Activated naive CD8-positive, alpha-beta T cell treated with anti-CD3 and anti-CD28 coated beads, Interleukin-2, amount 10 ng/mL, durations not matched to agents 7 days and 5 days (primary cell): ENCODE data around the gene NUP42. TPM values are rescaled to one million over a fixed set of nuclear protein-coding genes. Genes with fewer than 3 reads are reported as not detected.
A peak's percentile ranks its signal among the peaks of the same experiment; 100 is the strongest.
"Not testable (repeated sequence)": the region's sequence is repeated elsewhere in the genome, so short reads cannot be mapped to it uniquely, and the experiment has no call there.

Experiments
- ATAC-seq: fragments of 150-1000 bp; cut with Tn5 transposase; one replicate; pipeline ENCODE4 v1.10.0; 2021; ENCODE audit warnings: low read depth, moderate library complexity
- POLR2A ChIA-PET: fragments of 350-600 bp; sonication (Branson Sonifier 250); formaldehyde crosslinking; loops from one replicate; lab custom pipeline; 2021; ENCODE audit warnings: antibody characterized with exemption; lab: Charles Lee
- DNase-seq: peaks from one replicate; pipeline ENCODE4 v3.0.0; 2021
- H3K27ac Mint-ChIP-seq: one replicate; pipeline ENCODE4 v1.8.0; 2022; ENCODE audit warnings: mild to moderate bottlenecking, mixed read lengths
- H3K27me3 Mint-ChIP-seq: one replicate; pipeline ENCODE4 v1.8.0; 2022; ENCODE audit warnings: mild to moderate bottlenecking, moderate library complexity, mixed read lengths
- H3K36me3 Mint-ChIP-seq: one replicate; pipeline ENCODE4 v1.8.0; 2021; ENCODE audit warnings: mild to moderate bottlenecking, mixed read lengths
- H3K4me1 Mint-ChIP-seq: one replicate; pipeline ENCODE4 v1.8.0; 2021; ENCODE audit warnings: mixed read lengths
- H3K4me3 Mint-ChIP-seq: one replicate; pipeline ENCODE4 v1.8.0; 2022; ENCODE audit warnings: mild to moderate bottlenecking, moderate library complexity, mixed read lengths
- H3K9me3 Mint-ChIP-seq: one replicate; pipeline ENCODE4 v1.8.0; 2021; ENCODE audit warnings: mixed read lengths
- total RNA-seq, 2 experiments: library from RNA; stranded (reverse); gene quantifications; one replicate each; pipeline ENCODE4 v1.2.3, GENCODE V29; 2021

The NUP42 gene
- total RNA-seq, 2 experiments from 2014 or later, result 39.2 to 43.4 TPM

DNA sequence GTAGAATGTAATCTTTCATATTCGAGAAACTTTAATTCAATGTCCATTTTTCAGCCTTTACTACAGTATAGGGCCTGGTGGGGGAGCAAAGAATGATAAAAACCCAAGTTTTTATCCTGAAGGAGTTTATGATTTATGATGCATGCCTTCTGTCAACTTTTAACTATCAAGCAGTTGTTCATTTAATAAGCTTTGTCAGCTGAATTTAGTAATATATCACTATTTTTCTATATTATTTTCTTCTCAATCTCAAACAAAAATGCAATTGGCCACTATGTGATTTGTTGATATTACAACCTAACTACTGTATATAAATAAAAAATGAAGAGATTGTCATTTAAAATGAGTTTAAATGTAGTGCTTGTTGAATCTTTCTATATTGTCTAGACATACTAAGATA, 2.4 kb downstream of the NUP42 start:
- Mint-ChIP-seq H3K9me3 (no peaks in the 10 kb centered on the region), H3K27me3 (no peaks in the 10 kb centered on the region), H3K4me3 (peak overlapping the region; percentile 60), H3K4me1 (peaks cover 33% of the 10 kb centered on the region), H3K27ac (no peak overlapping the region), H3K36me3 (peaks cover 14% of the 10 kb centered on the region)
- ATAC-seq, result no peak
- no peak for DNase-seq
- POLR2A ChIA-PET, result no interaction called here

DNA sequence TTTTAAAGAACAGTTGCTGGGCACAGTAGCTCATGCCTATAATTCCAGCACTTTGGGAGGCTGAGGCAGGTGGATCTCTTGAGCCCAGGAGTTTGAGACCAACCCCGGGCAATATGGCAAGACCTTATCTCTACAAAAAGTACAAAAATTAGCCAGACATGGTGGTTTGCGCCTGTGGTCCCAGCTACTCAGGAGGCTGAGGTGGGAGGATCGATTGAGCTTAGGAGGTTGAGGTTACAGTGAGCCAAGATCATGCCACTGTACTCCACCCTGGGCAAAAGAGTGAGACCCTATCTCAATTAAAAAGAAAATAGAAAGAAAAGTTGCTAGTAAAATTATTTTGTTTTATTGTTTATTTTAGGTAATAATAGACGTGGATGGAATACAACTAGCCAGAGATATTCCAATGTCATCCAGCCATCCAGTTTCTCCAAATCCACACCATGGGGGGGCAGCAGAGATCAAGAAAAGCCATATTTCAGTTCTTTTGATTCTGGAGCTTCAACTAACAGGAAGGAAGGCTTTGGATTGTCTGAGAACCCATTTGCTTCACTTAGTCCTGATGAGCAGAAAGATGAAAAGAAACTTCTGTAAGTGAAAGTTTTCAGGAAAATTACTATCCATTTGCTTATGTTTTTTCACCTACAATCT, 3.0 kb downstream of the NUP42 start:
- Mint-ChIP-seq H3K4me3 (no peak overlapping the region), H3K9me3 (no peaks in the 10 kb centered on the region), H3K27me3 (no peaks in the 10 kb centered on the region), H3K27ac (no peak overlapping the region), H3K36me3 (peaks cover 15% of the 10 kb centered on the region), H3K4me1 (peaks cover 33% of the 10 kb centered on the region)
- no peak for ATAC-seq
- DNase-seq, result no peak
- POLR2A ChIA-PET, result no interaction called here

DNA sequence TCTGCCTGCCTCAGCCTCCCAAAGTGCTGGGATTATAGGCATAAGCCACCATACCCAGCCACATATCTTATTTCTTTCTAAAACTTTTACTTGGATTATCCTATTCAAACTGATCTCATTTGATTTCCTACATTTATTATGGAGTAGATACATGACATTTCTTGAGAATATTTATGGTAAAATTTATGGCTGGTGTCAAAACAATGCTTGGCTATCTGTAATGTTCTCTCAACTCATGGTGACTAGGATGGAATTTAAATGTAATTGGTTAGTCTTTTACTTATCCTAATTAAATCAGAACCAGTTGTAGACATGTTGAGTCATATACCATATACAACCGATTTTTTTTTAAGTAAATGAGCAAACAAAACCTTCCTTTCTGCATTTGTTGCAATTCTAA, 4.1 kb downstream of the NUP42 start:
- Mint-ChIP-seq H3K4me3 (no peak overlapping the region), H3K36me3 (peaks cover 17% of the 10 kb centered on the region), H3K27ac (no peak overlapping the region), H3K9me3 (no peaks in the 10 kb centered on the region), H3K27me3 (no peaks in the 10 kb centered on the region), H3K4me1 (peaks cover 29% of the 10 kb centered on the region)
- DNase-seq (no peak), ATAC-seq (no peak)
- POLR2A ChIA-PET, result no interaction called here

DNA sequence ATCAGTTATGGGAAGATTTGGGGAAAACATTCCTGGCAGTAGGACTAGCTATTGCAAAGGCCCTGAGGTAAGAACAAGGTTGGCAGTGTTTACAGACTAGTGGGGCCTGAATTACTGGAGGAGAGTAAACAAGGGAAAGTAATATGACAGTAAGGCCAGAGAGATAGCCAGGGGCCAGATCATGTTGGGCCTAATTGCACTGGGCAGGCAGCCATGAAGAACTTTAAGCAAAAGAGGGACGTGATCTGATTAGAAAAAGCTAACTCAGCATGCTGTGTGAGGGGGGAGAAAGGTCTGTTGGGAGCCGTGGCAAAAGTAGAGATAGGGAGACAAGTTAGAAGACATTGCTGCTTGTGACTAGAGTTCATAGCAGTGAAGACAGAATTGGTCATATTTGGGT, 9.2 kb downstream of the NUP42 start:
- POLR2A ChIA-PET, result no interaction called here
- H3K4me1 Mint-ChIP-seq, result peaks cover 2% of the 10 kb centered on the region
- ATAC-seq, result no peak
- no peak for DNase-seq
- no peak overlapping the region for H3K4me3 Mint-ChIP-seq
- H3K36me3 Mint-ChIP-seq, result peaks cover 23% of the 10 kb centered on the region
- H3K9me3 Mint-ChIP-seq, result no peaks in the 10 kb centered on the region
- no peaks in the 10 kb centered on the region for H3K27me3 Mint-ChIP-seq
- H3K27ac Mint-ChIP-seq, result no peak overlapping the region

DNA sequence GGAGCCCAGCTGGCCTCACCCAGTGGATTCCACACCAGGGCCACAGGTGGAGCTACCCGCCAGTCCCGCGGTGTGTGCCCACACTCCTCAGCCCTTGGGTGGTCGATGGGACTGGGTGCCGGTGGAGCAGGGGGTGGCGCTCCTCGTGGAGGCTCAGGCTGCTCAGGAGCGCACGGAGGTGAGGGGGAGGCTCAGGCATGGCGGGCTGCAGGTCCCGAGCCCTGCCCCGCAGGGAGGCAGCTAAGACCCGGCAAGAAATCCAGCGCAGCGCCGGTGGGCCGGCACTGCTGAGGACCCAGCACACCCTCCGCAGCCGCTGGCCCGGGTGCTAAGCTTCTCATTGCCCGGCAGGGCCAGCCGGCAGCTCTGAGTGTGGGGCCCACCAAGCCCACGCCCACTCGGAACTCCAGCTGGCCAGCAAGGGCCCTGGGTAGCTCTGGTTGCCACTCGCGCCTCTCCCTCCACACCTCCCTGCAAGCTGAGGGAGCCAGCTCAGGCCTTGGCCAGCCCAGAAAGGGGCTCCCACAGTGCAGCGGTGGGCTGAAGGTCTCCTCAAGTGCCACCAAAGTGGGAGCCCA, 11.9 kb downstream of the NUP42 start:
- peaks cover 28% of the 10 kb centered on the region for H3K36me3 Mint-ChIP-seq
- H3K4me3 Mint-ChIP-seq, H3K27ac Mint-ChIP-seq, H3K27me3 Mint-ChIP-seq, H3K9me3 Mint-ChIP-seq, POLR2A ChIA-PET, ATAC-seq, DNase-seq, H3K4me1 Mint-ChIP-seq: not testable (repeated sequence)

DNA sequence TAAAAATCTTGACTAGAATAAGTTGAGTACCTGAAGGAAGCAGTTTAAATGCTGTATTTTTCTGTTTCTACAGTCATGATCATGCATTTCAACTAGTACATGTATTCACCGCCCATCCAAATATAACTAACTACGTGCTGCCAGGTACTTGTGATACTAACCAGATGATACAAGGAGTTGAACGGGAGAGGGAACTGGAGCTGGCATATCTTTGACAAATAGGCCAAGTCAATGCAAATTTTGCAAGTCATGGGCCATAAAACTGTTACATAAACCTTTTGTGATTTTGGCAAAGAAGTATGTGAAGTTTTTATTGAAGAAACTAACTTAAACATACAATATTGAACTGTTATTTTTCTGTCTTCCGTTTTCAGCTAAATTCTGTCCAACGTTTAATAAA, 14.5 kb downstream of the NUP42 start:
- POLR2A ChIA-PET, result no interaction called here
- H3K4me1 Mint-ChIP-seq, result no peaks in the 10 kb centered on the region
- ATAC-seq, result no peak
- H3K27ac Mint-ChIP-seq, result no peak overlapping the region
- no peak overlapping the region for H3K4me3 Mint-ChIP-seq
- H3K27me3 Mint-ChIP-seq, result no peaks in the 10 kb centered on the region
- peaks cover 22% of the 10 kb centered on the region for H3K36me3 Mint-ChIP-seq
- H3K9me3 Mint-ChIP-seq, result no peaks in the 10 kb centered on the region
- DNase-seq, result no peak

DNA sequence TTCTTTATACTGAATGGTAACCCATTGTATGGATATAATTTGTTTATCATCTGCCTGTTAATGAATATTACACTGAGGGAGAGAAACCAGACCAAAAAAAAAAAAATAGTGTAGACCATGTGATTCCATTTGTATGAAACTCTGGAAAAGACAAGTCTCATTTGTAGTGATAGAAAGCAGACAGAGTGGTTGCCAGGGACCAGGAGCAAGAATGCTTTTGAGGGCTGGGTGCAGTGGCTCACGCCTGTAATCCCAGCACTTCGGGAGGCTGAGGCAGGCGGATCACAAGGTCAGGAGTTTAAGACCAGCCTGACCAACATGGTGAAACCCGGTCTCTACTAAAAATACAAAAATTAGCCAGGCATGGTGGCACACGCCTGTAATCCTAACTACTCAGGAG, 15.9 kb downstream of the NUP42 start:
- H3K27ac Mint-ChIP-seq, POLR2A ChIA-PET, ATAC-seq, H3K9me3 Mint-ChIP-seq, H3K4me1 Mint-ChIP-seq, H3K27me3 Mint-ChIP-seq, DNase-seq, H3K4me3 Mint-ChIP-seq: not testable (repeated sequence)
- peaks cover 20% of the 10 kb centered on the region for H3K36me3 Mint-ChIP-seq

DNA sequence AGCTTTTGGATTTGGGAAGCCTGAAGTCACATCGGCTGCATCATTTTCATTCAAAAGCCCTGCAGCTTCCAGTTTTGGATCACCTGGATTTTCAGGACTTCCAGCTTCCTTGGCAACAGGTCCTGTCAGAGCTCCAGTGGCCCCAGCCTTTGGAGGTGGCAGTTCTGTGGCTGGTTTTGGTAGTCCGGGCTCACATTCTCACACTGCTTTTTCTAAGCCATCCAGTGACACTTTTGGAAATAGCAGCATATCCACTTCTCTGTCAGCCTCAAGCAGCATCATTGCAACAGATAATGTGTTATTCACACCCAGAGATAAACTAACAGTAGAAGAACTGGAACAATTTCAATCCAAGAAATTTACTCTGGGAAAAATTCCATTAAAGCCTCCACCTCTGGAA, 18.5 kb downstream of the NUP42 start:
- H3K27me3 Mint-ChIP-seq, result peaks cover 5% of the 10 kb centered on the region

DNA sequence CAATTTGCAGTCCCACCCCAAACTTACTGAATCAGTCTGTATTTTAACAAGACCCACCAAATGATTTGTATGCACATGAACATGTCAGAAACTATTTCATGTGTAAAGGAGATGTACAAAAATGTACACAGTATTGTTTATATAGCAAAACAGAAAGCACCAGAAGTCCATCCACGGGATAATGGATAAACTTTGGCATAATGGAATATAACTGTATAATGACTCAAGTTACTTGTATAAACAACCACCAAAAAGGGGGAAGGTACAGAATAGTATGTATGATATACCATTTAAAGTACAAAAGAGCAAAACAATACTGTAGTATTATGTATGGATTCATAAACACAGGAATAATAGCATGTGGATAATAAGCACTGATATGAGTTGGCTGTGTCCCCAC, 22.4 kb downstream of the NUP42 start:
- Mint-ChIP-seq H3K4me1 (peaks cover 6% of the 10 kb centered on the region), H3K4me3 (no peak overlapping the region), H3K36me3 (peaks cover 32% of the 10 kb centered on the region), H3K27me3 (peaks cover 21% of the 10 kb centered on the region), H3K9me3 (no peaks in the 10 kb centered on the region), H3K27ac (no peak overlapping the region)
- DNase-seq (no peak), ATAC-seq (no peak)
- POLR2A ChIA-PET, result no interaction called here

More for the DNA sequence above, 18.5 kb downstream of the NUP42 start:
- peaks cover 36% of the 10 kb centered on the region for H3K36me3 Mint-ChIP-seq
- H3K4me1 Mint-ChIP-seq, result peaks cover under 1% of the 10 kb centered on the region
- H3K4me3 Mint-ChIP-seq, result no peak overlapping the region
- H3K9me3 Mint-ChIP-seq, result no peaks in the 10 kb centered on the region
- no peak for DNase-seq
- POLR2A ChIA-PET, result no interaction called here
- H3K27ac Mint-ChIP-seq, result no peak overlapping the region
- ATAC-seq, result no peak

DNA sequence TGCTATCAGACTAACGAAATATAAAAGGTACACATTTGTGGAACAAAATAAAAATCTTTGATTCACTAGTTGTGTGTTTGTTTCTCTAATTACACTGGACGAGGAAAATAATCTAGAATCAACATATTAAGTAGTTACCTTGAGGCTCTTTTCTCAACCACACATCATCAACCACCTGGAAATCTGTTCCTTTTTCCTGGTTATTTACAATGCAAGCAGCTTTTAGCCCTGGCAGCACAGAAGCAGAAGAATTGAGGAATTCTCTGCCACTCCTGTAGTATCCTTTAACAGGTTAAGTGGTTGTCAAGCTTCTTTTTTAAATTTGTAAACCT, 23.7 kb downstream of the NUP42 start:
- H3K9me3 Mint-ChIP-seq, result no peaks in the 10 kb centered on the region
- peak overlapping the region; percentile 53 for H3K4me3 Mint-ChIP-seq
- ATAC-seq, result no peak
- peaks cover 30% of the 10 kb centered on the region for H3K27me3 Mint-ChIP-seq
- H3K4me1 Mint-ChIP-seq, result peaks cover 6% of the 10 kb centered on the region
- POLR2A ChIA-PET, result interaction anchor here (0.6 kb wide), 1 partner anchor 120 kb away, joined by 6 read pairs; no protein-coding TSS in a partner anchor
- no peak overlapping the region for H3K27ac Mint-ChIP-seq
- H3K36me3 Mint-ChIP-seq, result peaks cover 28% of the 10 kb centered on the region
- DNase-seq, result no peak

DNA sequence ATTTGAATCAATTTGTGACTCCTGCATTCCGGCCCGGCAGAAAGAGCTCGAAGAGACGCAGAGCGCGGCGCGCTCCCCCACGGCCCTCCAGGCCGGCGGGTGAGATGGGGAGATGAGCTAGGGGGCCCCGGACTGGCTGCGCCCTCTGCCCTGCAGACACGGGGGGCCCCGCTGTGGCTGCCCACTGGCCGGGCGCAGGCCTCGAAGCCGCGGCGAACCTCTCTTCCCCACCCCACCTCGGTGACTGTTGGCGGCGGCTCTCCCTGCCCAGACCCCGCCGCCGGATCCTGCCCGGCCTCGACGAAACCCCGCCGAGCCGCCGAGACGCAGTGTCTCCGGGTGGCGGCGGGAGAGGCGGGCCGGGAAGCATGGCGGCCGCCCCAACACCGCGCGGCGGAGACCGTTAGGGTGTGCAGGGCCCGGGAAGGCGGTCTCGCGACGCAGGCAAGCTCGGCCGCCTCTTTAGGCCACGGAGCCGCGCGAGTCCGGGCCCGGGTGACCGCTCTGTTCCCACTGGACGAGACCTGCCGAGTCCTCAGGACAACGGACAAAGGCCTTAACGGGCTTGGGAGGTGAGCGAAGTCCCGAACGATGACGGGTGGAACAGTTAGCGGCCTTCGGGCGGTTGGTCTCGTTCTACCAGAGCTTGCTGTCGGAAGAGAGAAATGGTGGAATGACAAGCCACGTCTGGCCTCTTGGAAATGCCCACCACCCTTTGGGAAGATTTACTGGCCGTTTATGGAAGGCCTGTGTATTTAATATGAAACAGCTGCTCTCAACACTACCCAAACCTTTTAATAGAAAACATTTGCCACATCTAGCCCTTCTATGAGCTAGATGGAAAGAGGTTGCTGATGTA, 24.3 kb downstream of the NUP42 start:
- POLR2A ChIA-PET, result interaction anchor here (0.6 kb wide), 1 partner anchor 120 kb away, joined by 6 read pairs; no protein-coding TSS in a partner anchor
- peaks cover 6% of the 10 kb centered on the region for H3K4me1 Mint-ChIP-seq
- no peaks in the 10 kb centered on the region for H3K9me3 Mint-ChIP-seq
- H3K27ac Mint-ChIP-seq, result peak overlapping the region; percentile 7
- ATAC-seq (peak; percentile 74), DNase-seq (peak; percentile 47)
- H3K27me3 Mint-ChIP-seq, result peaks cover 30% of the 10 kb centered on the region
- H3K4me3 Mint-ChIP-seq, result peak overlapping the region; percentile 53
- peaks cover 28% of the 10 kb centered on the region for H3K36me3 Mint-ChIP-seq

DNA sequence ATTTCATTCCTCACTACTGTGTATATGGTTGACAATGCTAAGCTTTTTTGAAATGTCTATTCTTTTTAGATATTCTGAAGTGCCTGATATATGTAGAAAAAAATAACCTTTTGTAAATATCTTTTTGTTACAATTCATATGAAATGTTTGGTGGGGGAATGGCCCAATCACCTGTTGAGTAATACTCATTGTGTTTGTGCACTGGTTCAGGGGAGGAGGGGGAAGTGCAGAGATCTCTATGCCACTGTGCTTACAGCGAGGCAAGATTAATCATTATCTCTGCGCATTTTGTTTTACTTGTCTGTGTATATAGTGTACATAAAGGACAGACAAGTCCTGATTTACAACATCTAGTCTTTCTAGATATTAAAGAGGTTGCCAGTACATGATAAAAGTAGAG, 25.2 kb downstream of the NUP42 start:
- Mint-ChIP-seq H3K4me3 (no peak overlapping the region), H3K36me3 (peaks cover 25% of the 10 kb centered on the region), H3K27ac (no peak overlapping the region), H3K27me3 (peaks cover 30% of the 10 kb centered on the region), H3K9me3 (no peaks in the 10 kb centered on the region), H3K4me1 (peaks cover 6% of the 10 kb centered on the region)
- POLR2A ChIA-PET, result no interaction called here
- no peak for DNase-seq
- ATAC-seq, result no peak

DNA sequence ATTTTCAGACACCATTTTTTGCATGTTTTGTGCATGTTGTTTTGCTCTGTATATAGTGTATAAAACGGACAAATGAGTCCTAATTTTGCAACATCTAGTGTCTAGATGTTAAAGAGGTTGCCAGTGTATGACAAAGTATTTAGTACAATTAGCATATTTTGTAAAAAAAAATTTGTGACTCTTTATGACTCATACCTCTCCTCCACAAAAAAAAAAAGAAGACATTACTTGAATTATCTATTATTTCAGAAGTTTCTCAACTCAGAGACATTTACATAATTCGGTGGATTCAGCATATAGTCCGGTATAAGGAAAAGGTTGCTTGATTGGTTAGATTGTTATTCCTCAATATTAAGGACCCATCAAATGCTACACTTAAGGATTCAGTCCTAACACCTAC, 26.0 kb downstream of the NUP42 start:
- no peak overlapping the region for H3K27ac Mint-ChIP-seq
- peaks cover 24% of the 10 kb centered on the region for H3K36me3 Mint-ChIP-seq
- no peak for ATAC-seq
- H3K4me3 Mint-ChIP-seq, result no peak overlapping the region
- no peaks in the 10 kb centered on the region for H3K9me3 Mint-ChIP-seq
- H3K4me1 Mint-ChIP-seq, result peaks cover 6% of the 10 kb centered on the region
- DNase-seq, result no peak
- POLR2A ChIA-PET, result no interaction called here
- H3K27me3 Mint-ChIP-seq, result peaks cover 38% of the 10 kb centered on the region

DNA sequence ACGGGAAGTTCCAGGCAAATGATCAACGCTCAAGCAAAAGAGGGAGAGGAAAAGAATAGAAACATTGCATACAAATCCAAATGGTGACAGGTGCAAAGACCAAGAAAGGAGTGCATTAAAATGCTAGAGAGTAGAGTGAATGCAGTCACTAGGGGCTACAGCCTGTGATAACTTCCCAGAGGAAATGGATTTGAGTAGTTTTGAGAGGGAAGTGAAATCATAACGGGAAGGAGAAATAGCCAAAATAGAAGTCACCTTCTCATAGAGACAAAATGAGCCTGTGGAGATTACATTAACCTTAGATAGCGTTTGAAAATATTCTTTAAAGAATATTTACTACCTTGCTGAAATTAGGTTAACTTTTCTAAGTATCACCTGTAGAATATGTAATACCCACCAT, 26.5 kb downstream of the NUP42 start:
- DNase-seq (no peak), ATAC-seq (no peak)
- Mint-ChIP-seq H3K9me3 (no peaks in the 10 kb centered on the region), H3K36me3 (peaks cover 20% of the 10 kb centered on the region), H3K27me3 (peaks cover 38% of the 10 kb centered on the region), H3K4me1 (peaks cover 6% of the 10 kb centered on the region), H3K4me3 (no peak overlapping the region), H3K27ac (no peak overlapping the region)
- POLR2A ChIA-PET, result no interaction called here
